GM10266 (cell line): ENCODE data around the gene TANGO2.

Source experiments
- DNase-seq: peaks from one replicate; pipeline ENCODE4 v3.0.0; 2012; ENCODE audit errors: extremely low spot score
- CTCF ChIP-seq: IDR thresholded peaks from 2 replicates; pipeline ENCODE4 v1.5.1; 2012; ENCODE audit warnings: mild to moderate bottlenecking, low read depth; ENCODE audit not compliant: control insufficient read depth, insufficient read depth; ENCODE audit errors: missing control alignments

TANGO2 gene

GRCh38 chr22:20026996-20027601 is 6.2 kb downstream of the TANGO2 start:
- no peak for TF ChIP-seq CTCF
- DNase-seq = no peak

GRCh38 chr22:20027966-20028854 is 7.3 kb downstream of the TANGO2 start:
- no peak for DNase-seq
- no peak for TF ChIP-seq CTCF

DNA sequence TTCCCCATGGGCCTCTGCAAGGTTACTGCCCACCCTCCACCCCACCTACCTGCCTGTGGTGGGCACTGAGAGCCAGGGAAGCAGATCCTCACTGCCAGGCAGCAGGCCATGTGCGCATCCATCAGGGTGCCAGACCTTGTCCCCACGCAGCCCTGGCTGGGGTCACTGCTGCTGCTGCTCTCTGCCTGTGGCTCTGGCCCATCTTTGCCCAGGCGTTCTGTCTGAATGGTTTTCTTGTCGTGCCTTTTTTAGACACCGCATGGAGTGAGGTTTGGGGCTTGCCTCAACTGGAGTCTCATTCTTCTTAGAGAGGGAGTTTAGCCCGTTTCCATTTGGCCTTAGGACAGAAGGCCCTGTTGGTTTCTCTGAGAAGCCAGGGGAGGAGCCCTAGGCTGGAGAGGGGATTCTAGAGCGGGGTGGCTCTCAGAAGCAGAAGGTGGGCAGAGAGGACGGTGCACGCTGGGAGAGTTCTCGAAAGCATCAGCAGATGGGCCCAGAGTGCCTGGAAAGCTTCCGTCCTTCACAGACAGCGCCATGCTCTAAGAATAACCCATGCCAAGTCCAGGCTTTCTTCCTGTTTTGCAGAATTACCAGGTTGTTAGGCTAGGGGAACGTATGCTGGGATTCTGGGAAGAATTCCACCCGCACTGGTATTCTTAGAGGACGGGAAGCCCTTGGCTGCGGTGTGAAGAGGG is 8.1 kb downstream of the TANGO2 start:
- DNase-seq = no peak
- TF ChIP-seq CTCF = no peak

DNA sequence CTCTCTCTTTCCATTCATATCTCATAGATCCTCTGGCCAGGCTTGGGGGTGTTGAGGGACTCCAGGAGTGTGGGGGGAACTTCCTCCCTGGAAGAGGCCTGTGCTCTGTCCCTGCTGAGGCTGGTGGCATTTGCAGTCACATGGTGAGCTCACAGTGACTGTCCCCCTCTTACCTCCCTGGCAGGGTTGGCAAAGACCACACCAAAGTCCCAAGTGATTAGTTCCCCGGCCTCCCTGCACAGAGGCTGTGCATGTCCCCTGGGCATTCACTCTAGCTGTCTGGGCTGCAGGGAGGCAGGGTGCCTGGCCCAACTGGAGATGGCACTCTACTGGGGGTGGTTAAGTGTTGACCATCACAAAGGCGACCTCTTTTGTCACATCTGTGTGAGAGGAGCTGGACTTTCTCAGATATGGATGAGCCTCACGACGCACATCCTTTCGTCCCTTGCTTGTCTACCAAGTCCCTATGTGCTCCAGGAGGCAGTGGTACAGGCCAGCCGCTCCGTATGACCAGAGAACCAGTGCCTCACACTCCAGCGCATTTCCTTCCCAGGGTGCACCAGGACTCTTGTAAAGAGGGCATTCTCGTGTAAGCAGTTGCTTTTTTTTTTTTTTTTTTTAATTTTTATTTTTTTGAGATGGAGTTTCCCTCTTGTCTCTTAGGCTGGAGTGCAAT is 8.8 kb downstream of the TANGO2 start:
- no peak for DNase-seq
- no peak for TF ChIP-seq CTCF

DNA sequence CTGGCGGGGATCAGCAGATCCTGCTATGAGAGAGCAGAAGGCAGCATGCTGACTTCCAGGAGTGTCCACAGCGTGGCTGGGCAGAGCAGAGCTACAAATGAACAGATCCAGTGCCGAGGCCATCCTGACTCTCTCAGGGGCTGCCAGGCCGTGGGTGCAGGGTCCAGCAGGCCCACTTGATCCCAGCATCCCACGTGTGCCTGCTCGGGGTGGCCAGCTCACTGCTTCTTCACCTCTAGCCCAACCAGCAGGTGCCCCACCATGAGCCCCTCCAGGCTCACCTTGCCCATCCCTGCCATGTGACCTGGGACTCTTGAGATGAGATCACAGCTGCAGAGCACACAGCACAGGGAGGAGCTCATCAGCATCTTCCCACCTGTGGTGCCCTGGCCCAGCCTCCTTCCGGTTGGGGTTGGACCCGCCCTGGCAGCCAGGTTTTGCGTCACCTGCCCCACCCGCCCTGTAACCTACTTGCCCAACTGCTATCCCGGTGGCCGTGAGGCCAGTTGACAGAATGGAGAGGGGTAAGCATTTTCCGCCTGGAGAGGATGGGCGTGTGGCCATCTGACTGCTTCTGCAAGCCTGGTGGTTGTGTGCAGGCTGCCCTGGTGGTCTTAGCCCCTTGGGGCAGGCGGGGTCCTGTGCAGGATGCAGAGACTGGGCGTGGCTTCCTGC is 11.0 kb downstream of the TANGO2 start:
- no peak for TF ChIP-seq CTCF
- no peak for DNase-seq

DNA sequence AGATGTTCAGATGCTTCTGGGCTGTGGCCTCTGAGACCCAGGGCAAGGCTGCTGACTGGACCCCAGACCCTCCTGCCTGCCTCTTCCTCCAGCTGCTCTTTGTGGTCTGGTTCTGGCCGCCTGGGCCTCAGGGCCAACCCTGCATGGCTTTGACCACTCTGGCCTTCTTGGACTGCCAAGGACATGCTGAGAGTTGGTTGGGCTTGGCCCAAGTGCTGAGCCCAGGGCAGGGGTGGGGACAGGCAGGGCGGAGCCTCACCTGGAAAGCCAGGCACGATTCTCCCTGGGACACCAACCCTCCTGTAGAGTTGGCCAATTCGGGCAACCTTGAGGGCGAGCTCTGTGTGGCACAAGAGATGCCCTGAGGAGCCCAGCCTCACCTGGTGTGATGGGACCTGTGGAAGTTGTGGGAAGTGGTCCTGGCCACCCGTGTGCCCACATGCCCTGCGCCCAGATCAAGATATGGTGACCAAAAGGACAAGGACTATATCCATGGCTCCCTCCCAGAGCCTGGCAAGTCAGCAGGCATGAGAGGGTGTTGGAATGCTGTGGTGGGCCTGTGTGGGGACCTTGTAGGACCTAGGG is 11.6 kb downstream of the TANGO2 start:
- TF ChIP-seq CTCF = no peak
- DNase-seq = no peak
